Measurements from ENCODE around the gene UGCG. TPM values are rescaled to one million over a fixed set of nuclear protein-coding genes. Genes with fewer than 3 reads are reported as not detected.

The UGCG gene
- total RNA-seq, 2 experiments from 2014 or later, result 12.7 to 14.2 TPM

GRCh38 chr9:111904891-111905291 is 8.3 kb downstream of the UGCG start:
- peaks cover 66% of the 10 kb centered on the region for H3K4me1 Mint-ChIP-seq
- no peak overlapping the region for H3K27ac Mint-ChIP-seq
- DNase-seq (no peak), ATAC-seq (no peak)
- no peak overlapping the region for H3K4me3 Mint-ChIP-seq
- intact Hi-C loops (cut with DNase I, micrococcal nuclease), result no loop called here
- H3K36me3 Mint-ChIP-seq (ENCODE audit: low read depth), result peaks cover 12% of the 10 kb centered on the region
- H3K27me3 Mint-ChIP-seq, result no peaks in the 10 kb centered on the region
- H3K9me3 Mint-ChIP-seq (ENCODE audit: low read depth), result no peaks in the 10 kb centered on the region
- ChIA-PET POLR2A (no interaction called here), CTCF (interaction anchor here (1.2 kb wide), 1 partner anchor 9 kb away, joined by 5 read pairs; no protein-coding TSS in a partner anchor)

DNA sequence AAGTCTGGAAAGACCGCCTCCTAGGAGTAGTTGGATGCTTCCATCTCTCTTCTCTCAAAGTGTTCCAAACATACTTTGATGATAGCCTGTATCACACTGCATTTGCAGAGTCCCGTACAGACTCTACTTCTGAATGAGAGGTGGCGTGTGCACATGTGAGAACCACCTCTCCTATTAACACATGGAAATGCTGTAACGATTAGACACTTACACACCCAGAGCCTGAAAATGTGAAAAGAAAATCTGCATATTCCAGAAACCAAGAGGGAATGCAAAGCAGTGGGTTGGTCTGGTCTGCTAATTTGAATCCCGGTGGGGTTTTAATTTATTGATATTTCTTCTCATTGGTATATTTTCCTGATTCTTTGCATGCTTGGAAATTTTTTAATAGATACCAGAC is 10.5 kb downstream of the UGCG start:
- peaks cover 12% of the 10 kb centered on the region for H3K36me3 Mint-ChIP-seq (ENCODE audit: low read depth)
- POLR2A ChIA-PET, result interaction anchor here (0.9 to 1.1 kb wide), 2 partner anchors 8 to 11 kb away, joined by 3 to 4 read pairs; partner anchors contain the start of gene UGCG
- intact Hi-C loops (cut with DNase I, micrococcal nuclease), result no loop called here

DNA sequence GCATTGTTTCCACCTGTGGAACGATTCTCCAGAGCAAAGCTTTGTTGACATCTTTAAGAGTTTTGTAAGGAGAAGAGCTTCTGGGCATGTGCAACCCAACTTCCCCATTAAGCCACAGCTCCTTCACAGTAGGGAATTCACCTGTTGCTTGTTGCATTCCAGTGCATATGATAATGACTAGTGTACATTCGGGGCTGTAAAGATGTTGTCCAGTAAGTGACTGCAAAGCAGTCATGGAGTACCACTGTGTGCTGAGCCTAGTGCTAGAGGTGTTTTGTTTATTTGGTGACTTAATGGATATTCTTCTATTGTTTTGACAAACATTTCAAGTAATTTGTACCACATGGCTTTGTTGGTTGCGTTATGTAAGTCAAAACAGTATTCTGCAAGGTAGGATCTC is 12.8 kb downstream of the UGCG start:
- no peak for DNase-seq
- Mint-ChIP-seq H3K4me3 (no peak overlapping the region), H3K9me3 (ENCODE audit: low read depth) (no peaks in the 10 kb centered on the region), H3K27ac (peak overlapping the region; percentile 67), H3K4me1 (peaks cover 87% of the 10 kb centered on the region), H3K36me3 (ENCODE audit: low read depth) (peaks cover 16% of the 10 kb centered on the region), H3K27me3 (no peaks in the 10 kb centered on the region)
- ChIA-PET CTCF (interaction anchor here (1.4 to 1.8 kb wide), 2 partner anchors 14 to 165 kb away, joined by 4 to 5 read pairs; no protein-coding TSS in a partner anchor), POLR2A (interaction anchor here (0.6 to 1.2 kb wide), 2 partner anchors 9 to 162 kb away, joined by 3 to 4 read pairs; no protein-coding TSS in a partner anchor)
- intact Hi-C loops (cut with DNase I, micrococcal nuclease), result no loop called here
- ATAC-seq, result peak; percentile 20

More for the DNA sequence above, 10.5 kb downstream of the UGCG start:
- Mint-ChIP-seq H3K4me1 (peaks cover 79% of the 10 kb centered on the region), H3K27ac (no peak overlapping the region), H3K9me3 (ENCODE audit: low read depth) (no peaks in the 10 kb centered on the region), H3K4me3 (no peak overlapping the region), H3K27me3 (no peaks in the 10 kb centered on the region)
- no peak for ATAC-seq
- DNase-seq, result no peak
- CTCF ChIA-PET, result interaction anchor here (0.7 kb wide), 1 partner anchor 24 kb away, joined by 3 read pairs; no protein-coding TSS in a partner anchor

- CTCF ChIA-PET, result interaction anchor here (0.6 to 1.4 kb wide), 3 partner anchors 14 to 164 kb away, joined by 3 to 5 read pairs (median 5); partner anchors contain the start of gene UGCG
- intact Hi-C loops (cut with DNase I, micrococcal nuclease), result loop anchor here (5.0 to 10.0 kb wide), 3 partner anchors 106 to 278 kb away; partner anchors contain the start of gene DNAJC25 (in 1 of the 2)
Observed at GRCh38 chr9:111910428-111910827, 13.8 kb downstream of the UGCG start.

GRCh38 chr9:111913159-111913558 is 16.5 kb downstream of the UGCG start:
- peaks cover 20% of the 10 kb centered on the region for H3K36me3 Mint-ChIP-seq (ENCODE audit: low read depth)
- H3K4me3 Mint-ChIP-seq, result no peak overlapping the region
- ChIA-PET POLR2A (interaction anchor here (0.6 kb wide), 1 partner anchor 101 kb away, joined by 3 read pairs; no protein-coding TSS in a partner anchor), CTCF (no interaction called here)
- intact Hi-C loops (cut with DNase I, micrococcal nuclease), result loop anchor here (5.0 to 10.0 kb wide), 3 partner anchors 108 to 281 kb away; partner anchors contain the start of gene DNAJC25 (in 1 of the 2)
- H3K27ac Mint-ChIP-seq, result no peak overlapping the region
- H3K27me3 Mint-ChIP-seq, result no peaks in the 10 kb centered on the region
- H3K9me3 Mint-ChIP-seq (ENCODE audit: low read depth), result no peaks in the 10 kb centered on the region
- ATAC-seq (no peak), DNase-seq (no peak)
- H3K4me1 Mint-ChIP-seq, result peaks cover 84% of the 10 kb centered on the region

More at GRCh38 chr9:111910428-111910827, 13.8 kb downstream of the UGCG start:
- POLR2A ChIA-PET, result interaction anchor here (0.6 to 1.2 kb wide), 4 partner anchors 10 to 449 kb away, joined by 3 to 5 read pairs (median 4); no protein-coding TSS in a partner anchor
- Mint-ChIP-seq H3K27me3 (no peaks in the 10 kb centered on the region), H3K4me3 (peak overlapping the region; percentile 1), H3K9me3 (ENCODE audit: low read depth) (no peaks in the 10 kb centered on the region), H3K36me3 (ENCODE audit: low read depth) (peaks cover 16% of the 10 kb centered on the region), H3K4me1 (peaks cover 88% of the 10 kb centered on the region), H3K27ac (peak overlapping the region; percentile 15)
- peak; percentile 52 for DNase-seq
- peak; percentile 58 for ATAC-seq

GRCh38 chr9:111914749-111915424 is 18.3 kb downstream of the UGCG start:
- H3K9me3 Mint-ChIP-seq (ENCODE audit: low read depth), result no peaks in the 10 kb centered on the region
- ChIA-PET CTCF (interaction anchor here (0.7 to 2.8 kb wide), 10 partner anchors 9 to 164 kb away, joined by 3 to 12 read pairs (median 3); partner anchors contain the start of gene UGCG), POLR2A (interaction anchor here (0.6 to 2.0 kb wide), 10 partner anchors 8 to 464 kb away, joined by 3 to 9 read pairs (median 4); no protein-coding TSS in a partner anchor)
- peak overlapping the region; percentile 29 for H3K4me3 Mint-ChIP-seq
- no peaks in the 10 kb centered on the region for H3K27me3 Mint-ChIP-seq
- ATAC-seq (peak; percentile 26), DNase-seq (no peak)
- H3K36me3 Mint-ChIP-seq (ENCODE audit: low read depth), result peaks cover 29% of the 10 kb centered on the region
- peak overlapping the region; percentile 77 for H3K27ac Mint-ChIP-seq
- peaks cover 69% of the 10 kb centered on the region for H3K4me1 Mint-ChIP-seq
- intact Hi-C loops (cut with DNase I, micrococcal nuclease), result loop anchor here (1.0 to 10.0 kb wide), 8 partner anchors 50 to 417 kb away; partner anchors contain the start of genes PTBP3 (in 2 of the 2) and DNAJC25 (in 1 of the 2)

GRCh38 chr9:111915425-111915758 is 18.8 kb downstream of the UGCG start:
- intact Hi-C loops (cut with DNase I, micrococcal nuclease), result loop anchor here (1.0 to 10.0 kb wide), 6 partner anchors 49 to 417 kb away; partner anchors contain the start of gene PTBP3 (in 2 of the 2)
- no peaks in the 10 kb centered on the region for H3K27me3 Mint-ChIP-seq
- peaks cover 33% of the 10 kb centered on the region for H3K36me3 Mint-ChIP-seq (ENCODE audit: low read depth)
- H3K4me1 Mint-ChIP-seq, result peaks cover 65% of the 10 kb centered on the region
- ATAC-seq (peak; percentile 16), DNase-seq (no peak)
- no peaks in the 10 kb centered on the region for H3K9me3 Mint-ChIP-seq (ENCODE audit: low read depth)
- peak overlapping the region; percentile 29 for H3K4me3 Mint-ChIP-seq
- ChIA-PET CTCF (interaction anchor here (0.7 to 2.8 kb wide), 8 partner anchors 8 to 165 kb away, joined by 3 to 12 read pairs (median 3); partner anchors contain the start of gene UGCG), POLR2A (interaction anchor here (0.6 to 2.0 kb wide), 9 partner anchors 9 to 464 kb away, joined by 3 to 9 read pairs (median 4); no protein-coding TSS in a partner anchor)
- peak overlapping the region; percentile 77 for H3K27ac Mint-ChIP-seq

DNA sequence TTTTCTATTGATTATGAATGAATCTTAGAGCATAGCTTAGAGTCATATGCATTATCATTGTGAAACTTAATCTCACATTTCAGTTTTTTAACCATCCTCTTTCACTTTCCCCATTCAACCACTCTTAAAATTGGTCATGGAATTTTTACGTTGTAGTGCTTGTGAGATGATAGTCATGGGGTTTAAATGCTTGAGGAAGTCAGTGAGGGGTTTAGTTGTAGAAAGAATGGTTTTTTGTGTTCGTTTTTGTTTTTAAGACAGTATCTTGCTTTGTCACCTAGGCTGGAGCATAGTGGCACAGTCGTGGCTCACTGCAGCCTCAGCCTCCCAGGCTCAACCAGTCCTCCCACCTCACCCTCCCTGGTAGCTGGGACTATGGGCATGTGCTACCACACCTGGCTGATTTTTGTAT is 19.6 kb downstream of the UGCG start:
- H3K4me3 Mint-ChIP-seq, result peak overlapping the region; percentile 39
- peak; percentile 63 for DNase-seq
- no peaks in the 10 kb centered on the region for H3K27me3 Mint-ChIP-seq
- H3K9me3 Mint-ChIP-seq (ENCODE audit: low read depth), result no peaks in the 10 kb centered on the region
- H3K27ac Mint-ChIP-seq, result peak overlapping the region; percentile 69
- ATAC-seq, result peak; percentile 85
- ChIA-PET POLR2A (interaction anchor here (0.6 to 2.0 kb wide), 5 partner anchors 14 to 468 kb away, joined by 3 to 8 read pairs (median 5); no protein-coding TSS in a partner anchor), CTCF (interaction anchor here (0.8 to 2.8 kb wide), 5 partner anchors 20 to 165 kb away, joined by 3 to 12 read pairs (median 6); partner anchors contain the start of gene UGCG)
- peaks cover 33% of the 10 kb centered on the region for H3K36me3 Mint-ChIP-seq (ENCODE audit: low read depth)
- intact Hi-C loops (cut with DNase I, micrococcal nuclease), result loop anchor here (1.0 to 10.0 kb wide), 12 partner anchors 10 to 463 kb away; partner anchors contain the start of genes PTBP3 (in 2 of the 2) and UGCG (in 1 of the 2)
- H3K4me1 Mint-ChIP-seq, result peaks cover 56% of the 10 kb centered on the region

DNA sequence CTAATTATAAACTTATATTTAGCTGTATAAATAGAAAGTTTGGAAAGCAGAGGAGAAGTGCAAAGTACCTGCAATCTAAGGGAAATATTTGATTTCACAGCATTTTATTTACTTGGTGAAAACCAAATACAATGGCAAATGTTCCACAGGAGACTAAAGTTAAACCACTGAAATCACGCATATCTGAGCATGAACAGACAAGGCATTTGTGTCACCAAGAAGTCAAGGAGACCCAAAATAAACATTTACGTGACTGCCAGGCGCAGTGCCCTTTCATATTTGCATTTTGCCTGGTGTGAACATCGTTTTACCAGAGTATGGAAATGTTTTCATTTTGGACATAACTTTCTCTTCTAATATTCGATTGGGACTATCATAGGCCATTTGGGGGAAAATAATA is 20.6 kb downstream of the UGCG start:
- DNase-seq, result no peak
- ChIA-PET POLR2A (no interaction called here), CTCF (no interaction called here)
- H3K9me3 Mint-ChIP-seq (ENCODE audit: low read depth), result no peaks in the 10 kb centered on the region
- H3K4me3 Mint-ChIP-seq, result no peak overlapping the region
- no peak overlapping the region for H3K27ac Mint-ChIP-seq
- ATAC-seq, result no peak
- H3K4me1 Mint-ChIP-seq, result peaks cover 50% of the 10 kb centered on the region
- intact Hi-C loops (cut with DNase I, micrococcal nuclease), result loop anchor here (2.0 to 10.0 kb wide), 4 partner anchors 95 to 462 kb away; partner anchors contain the start of gene PTBP3 (in 2 of the 2)
- H3K27me3 Mint-ChIP-seq, result no peaks in the 10 kb centered on the region
- H3K36me3 Mint-ChIP-seq (ENCODE audit: low read depth), result peaks cover 33% of the 10 kb centered on the region

- Mint-ChIP-seq H3K4me1 (peaks cover 42% of the 10 kb centered on the region), H3K4me3 (no peak overlapping the region), H3K27me3 (no peaks in the 10 kb centered on the region), H3K27ac (no peak overlapping the region), H3K9me3 (ENCODE audit: low read depth) (no peaks in the 10 kb centered on the region), H3K36me3 (ENCODE audit: low read depth) (peaks cover 35% of the 10 kb centered on the region)
- no peak for DNase-seq
- ChIA-PET CTCF (no interaction called here), POLR2A (no interaction called here)
- intact Hi-C loops (cut with DNase I, micrococcal nuclease), result loop anchor here (2.0 to 10.0 kb wide), 4 partner anchors 94 to 461 kb away; partner anchors contain the start of gene PTBP3 (in 2 of the 2)
- no peak for ATAC-seq
Observed at GRCh38 chr9:111917980-111918379, 21.4 kb downstream of the UGCG start.

GRCh38 chr9:111919875-111920274 is 23.3 kb downstream of the UGCG start:
- Mint-ChIP-seq H3K27ac (no peak overlapping the region), H3K36me3 (ENCODE audit: low read depth) (peaks cover 33% of the 10 kb centered on the region), H3K27me3 (no peaks in the 10 kb centered on the region), H3K4me3 (no peak overlapping the region), H3K9me3 (ENCODE audit: low read depth) (no peaks in the 10 kb centered on the region), H3K4me1 (peaks cover 26% of the 10 kb centered on the region)
- CTCF ChIA-PET, result interaction anchor here (1.2 kb wide), 1 partner anchor 58 kb away, joined by 4 read pairs; no protein-coding TSS in a partner anchor
- POLR2A ChIA-PET, result no interaction called here
- no peak for ATAC-seq
- intact Hi-C loops (cut with DNase I, micrococcal nuclease), result loop anchor here (5.0 to 10.0 kb wide), 4 partner anchors 92 to 1665 kb away; partner anchors contain the start of genes PTBP3 (in 2 of the 2) and TXN (in 1 of the 2)
- no peak for DNase-seq

All from activated CD4-positive, alpha-beta T cell treated with anti-CD3 and anti-CD28 coated beads for 36 hours (primary cell).